Measurements from ENCODE around the gene BANK1.

Gene BANK1

DNA sequence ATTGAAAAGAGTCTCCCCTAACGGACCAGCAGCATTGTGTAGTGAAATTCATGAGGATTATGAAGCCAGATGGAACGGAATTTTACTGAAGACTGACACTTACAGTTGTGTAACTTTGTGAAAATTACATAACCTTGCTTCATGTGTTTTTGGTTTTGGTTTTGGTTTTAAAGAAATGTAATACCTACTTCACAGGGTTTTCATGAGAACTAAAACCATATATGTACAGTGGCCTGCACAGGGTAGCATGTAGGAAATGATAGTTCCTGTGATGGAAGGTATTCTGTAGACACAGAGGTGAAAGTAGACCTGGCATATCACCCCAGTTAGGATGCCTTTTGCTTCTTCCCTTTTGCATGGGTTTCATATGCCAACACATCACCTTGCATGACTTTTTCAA lies 247.0 kb downstream of the BANK1 start:
- DNase-seq: no peak

DNA sequence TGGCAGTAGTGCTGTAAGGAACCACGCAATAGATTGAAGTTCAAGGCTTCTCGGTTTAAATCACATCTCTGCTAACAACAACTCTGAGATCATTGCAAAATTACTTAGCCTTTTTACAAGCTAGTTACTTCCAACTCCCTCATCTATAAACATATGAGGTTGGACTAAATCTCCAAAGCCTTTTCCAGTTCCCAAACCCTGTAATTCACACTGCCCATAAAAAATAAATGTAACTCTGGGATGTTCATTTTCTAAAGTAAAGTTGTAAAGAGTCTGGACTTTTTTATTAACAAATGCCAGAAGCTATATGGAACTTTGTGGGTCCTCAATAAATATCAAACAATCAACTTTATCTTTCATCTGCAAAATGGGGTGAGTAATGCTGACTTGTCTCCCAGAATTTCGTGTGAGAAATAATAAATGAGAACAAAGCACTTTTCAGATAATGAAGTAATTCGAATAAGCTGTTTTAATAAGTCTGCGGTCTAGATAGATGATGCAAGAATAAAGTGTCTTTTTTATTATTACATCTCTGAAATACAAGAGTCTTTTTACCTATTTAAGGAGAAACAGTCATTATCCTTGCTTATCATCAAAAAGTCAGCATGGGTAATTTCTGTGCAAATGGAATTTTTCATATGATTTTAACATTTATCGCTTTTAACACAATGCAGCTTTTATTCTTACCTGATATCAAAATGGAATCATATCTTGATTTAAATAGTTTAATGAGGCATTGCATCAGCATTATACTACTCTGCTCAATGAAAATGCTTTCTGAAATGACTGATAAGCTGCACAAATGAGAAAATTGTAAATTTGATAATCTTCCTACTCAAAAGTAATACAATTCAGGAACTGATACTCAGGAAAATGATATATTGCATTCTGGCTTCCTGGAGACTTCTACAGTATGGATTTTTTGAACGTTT lies 252.6 kb downstream of the BANK1 start:
- no peak for DNase-seq

DNA sequence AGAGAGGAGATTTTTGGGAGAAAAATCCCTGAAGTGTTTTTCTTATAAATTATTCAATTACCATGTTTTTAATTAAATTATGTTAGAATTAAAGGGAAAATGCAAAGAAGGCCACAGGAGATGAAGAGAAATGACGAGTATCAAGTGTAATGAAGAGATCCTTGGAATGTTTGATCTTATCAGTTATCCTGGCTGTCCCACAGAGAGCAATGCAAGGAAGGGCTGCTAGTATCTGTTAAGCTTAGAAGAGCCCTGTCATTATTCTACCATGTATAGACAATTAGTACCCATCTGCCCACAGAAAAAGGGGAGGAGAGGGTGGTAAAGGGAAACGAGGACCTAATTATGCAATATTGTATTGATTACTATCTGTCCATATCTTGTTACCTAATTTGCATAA lies 257.1 kb downstream of the BANK1 start:
- no peak for DNase-seq

DNA sequence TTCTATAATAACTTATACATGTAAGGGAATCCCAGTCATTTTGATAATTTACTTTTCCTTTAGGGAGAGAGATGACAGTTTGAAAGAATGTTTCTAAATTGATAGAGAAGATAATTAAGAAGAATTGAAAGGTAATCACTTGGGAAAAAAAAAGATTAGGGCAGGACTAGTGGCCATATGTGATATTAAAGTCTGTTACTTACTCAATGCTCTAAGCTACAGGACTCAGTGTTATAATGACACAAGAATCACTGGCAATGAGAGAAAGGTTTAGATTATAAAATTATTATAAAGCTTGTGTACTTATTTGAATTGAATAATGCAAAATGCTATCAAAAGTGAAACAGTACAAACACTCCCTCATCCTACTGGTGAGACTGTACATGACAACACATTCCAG lies 265.3 kb downstream of the BANK1 start:
- no peak for DNase-seq

DNA sequence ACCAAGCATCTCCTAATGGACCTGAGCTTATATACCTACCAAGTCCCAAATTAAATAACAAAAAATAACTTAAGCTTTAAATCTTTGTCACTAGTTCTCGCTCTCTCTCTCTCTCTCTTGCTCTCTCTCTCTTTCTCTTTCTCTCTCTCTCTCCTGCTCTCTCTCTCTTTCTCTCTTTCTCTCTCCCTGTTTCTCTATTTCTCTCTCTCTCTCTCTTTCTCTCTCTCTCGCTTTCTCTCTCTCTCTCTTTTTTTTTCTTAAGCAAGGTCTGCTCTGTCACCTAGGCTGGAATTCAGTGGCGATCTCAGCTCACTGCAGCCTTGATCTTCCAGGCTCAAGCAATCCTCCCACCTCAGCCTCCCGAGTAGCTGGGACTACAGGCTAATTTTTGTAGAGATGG lies 266.6 kb downstream of the BANK1 start:
- no peak for DNase-seq

DNA sequence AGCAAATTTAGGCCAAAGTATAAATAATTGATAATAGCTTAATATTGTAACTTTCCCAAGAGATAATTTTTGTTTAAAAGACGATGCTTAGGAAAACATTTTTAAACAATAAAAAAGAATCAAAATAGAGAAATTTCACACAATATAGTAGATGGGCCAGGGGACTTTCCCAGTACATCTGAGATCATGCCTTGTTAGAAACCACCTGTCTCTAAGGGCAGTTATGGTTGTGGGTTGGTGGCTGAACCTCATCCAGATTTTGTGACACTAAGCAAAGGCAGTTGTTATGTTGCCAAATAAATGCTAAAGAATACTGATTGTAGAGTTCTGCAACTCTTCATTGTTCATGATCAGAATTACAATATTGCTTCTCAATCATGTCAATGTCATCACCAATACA lies 270.6 kb downstream of the BANK1 start:
- DNase-seq: no peak

DNA sequence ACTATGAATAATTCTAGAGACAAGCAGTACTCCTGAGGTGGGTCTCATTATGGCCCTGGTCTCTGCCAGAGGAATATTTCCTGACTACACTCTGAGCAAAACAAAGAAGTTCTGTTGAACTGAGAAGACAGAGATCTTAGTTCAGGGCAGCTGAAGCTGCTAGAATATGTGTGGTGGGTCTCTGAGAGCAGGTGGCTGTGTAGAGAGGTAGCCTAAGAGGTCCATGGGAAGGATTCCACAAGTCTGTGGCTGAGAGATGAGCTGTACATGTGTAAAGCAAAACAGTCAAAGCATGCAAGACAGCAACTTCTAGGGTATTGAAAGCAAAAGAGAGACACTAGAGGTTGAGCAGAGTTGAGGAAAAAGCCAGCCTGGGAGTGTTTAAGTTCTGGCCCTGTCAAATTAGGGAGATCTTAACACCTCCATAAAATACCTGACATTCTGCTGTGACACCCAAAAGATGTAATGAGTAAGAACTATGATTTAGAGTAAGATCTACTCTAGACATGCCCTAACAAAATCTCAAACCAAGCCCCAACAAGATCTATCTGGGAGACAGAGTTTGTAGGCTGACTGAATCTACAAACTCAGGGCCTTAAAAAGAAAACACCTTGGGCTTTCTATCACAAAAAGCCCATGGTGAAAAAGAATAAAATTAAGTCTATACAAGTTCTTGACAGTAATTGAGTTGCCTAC lies 274.4 kb downstream of the BANK1 start:
- no peak for DNase-seq

DNA sequence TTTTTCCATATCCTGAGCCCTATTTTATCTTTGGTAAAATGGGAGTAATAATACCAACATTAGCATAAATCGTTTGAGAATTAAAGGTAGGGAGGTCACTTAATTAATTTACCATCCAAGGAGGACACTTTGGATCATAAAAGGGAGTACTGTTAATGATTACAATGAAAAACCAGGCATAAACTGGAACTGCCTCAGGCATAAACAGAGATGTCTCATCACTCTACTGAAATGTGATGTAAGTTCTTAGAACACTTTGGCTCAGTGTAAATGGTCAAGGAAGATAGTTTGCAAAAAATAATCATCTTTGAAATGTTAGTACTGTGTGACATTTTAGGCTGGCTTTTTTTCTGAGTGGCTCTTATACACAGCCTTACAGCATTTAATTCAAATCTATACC lies 286.1 kb downstream of the BANK1 start:
- no peak for DNase-seq

DNA sequence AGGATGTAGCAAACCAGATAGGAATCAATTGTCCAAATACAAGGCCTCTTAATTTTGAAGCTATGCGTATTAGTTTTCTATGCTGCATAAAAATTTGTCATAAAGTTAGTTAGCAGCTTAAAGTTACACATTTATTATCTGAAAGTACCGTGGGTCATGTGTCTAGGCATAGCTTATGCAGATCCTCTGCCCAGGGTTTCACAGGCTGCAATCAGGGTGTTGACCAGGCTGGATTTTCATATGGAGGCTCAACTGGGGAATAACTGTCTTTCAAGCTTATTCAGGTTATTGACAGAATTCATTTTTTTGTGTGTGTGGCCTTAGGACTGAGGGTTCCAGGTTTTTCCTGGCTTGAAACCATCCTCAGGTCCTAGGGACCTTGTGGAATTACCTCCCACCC lies 289.7 kb downstream of the BANK1 start:
- DNase-seq: no peak

DNA sequence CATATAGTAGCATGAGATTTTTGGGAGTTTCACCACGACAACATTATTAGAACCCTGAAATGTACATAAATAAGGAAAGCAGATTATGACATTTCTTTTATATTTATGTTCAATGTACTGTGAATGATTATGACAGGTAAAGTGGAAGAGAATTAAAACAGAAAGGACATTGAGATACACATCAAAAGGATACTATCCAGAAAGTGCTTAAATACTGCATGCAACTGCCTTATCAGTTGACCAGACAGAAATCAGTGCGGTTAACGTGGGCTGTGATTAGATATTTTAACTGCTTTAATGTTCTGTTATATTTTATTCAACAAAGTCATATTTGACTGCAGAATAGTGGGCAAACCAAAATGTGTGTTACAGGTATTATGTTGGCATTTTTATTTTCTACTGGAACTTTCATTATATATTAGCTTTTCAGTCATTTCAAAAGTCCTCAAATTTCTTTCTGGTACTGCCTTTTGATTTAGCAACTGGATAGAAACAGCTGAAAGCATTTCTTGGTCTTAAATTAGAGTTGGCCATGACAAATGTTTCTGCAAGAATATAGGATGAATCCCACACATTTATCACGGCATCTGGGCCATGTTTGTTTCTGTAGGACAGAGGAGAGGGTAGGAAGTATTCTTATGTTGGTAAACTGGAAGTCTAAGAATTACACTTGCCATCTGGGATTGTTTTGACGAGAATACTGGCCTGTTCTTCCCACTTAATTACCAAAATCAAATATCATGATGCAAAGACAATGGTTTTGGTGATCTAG lies 299.5 kb downstream of the BANK1 start:
- no peak for DNase-seq

DNA sequence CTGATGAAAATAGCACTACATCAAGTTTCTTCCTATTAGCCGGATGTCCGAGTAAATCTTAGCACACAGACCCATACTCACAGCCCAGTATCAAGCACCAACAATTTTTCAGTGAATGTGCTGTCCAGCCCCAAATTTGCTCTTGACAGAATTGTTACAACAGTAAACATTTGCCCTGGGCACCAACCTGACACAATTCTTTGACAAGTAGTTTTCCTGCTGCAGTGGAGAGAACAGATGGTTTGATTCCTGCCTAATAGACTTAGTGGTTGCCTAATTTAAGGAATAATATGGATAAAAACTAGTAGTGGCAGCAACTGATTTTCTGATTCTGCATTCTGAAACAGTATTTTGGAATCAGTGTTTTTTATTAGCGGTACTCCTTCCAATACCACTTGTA lies 301.1 kb downstream of the BANK1 start:
- no peak for DNase-seq

DNA sequence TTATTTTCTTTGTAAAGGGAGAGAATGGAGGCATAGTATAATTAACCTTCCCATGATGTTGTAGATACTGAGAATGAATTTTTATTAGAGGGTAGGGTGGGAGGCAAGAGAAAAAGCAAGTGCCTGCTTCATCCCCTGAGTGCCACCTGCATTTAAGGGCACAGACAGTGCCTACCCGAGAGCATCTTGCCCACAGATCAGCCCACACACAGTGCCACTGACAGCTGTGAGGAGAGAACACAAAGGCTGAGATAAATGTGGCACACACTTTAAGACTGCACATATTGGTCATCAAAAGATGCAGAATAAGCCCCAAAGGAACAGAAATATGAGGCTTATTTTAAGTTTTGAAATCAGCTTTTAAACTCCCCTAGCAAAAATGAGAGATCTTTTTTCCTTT lies 304.0 kb downstream of the BANK1 start:
- no peak for DNase-seq

DNA sequence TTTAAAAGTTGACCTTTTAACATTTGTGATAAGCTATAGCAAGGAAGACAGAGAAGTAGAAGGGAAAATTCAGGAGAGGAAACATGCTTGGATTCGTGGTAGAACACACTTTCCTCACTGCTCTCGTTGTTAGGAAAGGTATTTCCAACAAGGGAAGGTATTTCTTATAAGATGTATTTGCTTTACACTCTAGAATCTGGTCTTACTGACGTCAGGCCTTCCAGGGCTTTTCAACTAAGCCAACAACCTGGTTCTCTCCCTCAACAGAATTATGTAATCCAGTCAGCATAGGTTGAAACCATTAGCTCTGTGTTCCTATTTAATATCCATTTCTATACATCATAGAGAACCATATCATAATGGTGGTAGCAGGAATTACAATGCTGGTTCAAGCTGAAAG lies 312.8 kb downstream of the BANK1 start:
- no peak for DNase-seq

DNA sequence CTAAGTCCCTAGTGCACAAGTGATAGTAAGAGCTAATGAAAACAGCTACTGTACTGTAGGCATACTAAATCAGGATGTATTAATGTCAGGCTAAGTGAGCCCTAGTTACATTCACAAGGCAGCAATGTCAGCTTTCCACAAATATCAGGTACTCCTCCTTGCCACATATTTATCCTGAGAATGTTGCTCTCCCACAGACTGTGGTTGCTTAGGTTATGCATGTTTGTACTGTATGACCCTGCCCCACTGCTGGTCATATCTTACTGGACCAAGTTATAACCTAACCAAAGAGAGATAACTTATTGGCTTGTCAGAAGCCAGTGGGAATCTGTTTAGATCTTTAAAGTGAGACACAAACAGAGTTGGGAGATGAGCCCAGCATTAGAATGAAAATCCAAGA lies 313.7 kb downstream of the BANK1 start:
- no peak for DNase-seq

DNA sequence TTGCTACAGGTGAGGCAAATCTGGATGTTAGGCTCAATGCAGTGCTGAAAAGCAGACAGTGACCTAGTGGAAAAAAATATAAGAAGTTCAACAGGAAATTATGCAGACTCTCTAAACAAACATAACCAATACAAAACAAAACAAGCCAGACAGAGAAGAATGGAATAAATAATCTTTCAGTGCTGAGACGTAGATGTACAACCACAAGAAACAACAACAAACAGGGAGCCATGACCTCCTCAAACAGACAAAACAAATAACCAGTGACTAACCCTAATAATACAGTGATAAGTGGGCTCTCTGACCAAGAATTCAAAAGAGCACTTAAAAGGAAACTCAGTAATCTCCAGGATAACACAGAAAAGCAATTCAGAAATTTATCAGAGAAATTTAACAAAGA lies 315.5 kb downstream of the BANK1 start:
- no peak for DNase-seq

DNA sequence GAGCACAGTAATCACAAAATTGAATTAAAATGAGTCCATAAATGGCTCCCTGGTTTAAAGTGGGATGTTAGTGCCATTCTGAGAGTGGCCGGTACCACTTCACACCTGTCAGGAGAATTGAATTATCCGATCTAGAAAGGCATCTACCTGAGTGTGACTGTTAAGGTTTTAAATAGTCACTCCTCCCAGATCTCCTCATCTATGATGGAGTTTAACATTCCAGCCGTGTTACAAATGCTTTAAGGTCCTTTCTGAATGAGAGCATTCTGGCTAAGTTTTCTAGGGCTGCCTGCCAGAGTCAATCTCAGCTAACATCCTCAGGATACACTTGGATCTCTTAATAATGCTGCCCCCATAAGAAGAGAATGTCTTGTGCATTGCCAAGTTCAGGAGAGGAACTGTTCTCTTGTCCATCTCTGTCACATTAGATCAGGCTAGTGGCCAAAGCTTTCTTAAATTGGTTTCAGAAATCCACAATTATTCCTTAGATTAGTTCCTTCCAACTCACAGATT lies 323.6 kb downstream of the BANK1 start:
- no peak for DNase-seq

DNA sequence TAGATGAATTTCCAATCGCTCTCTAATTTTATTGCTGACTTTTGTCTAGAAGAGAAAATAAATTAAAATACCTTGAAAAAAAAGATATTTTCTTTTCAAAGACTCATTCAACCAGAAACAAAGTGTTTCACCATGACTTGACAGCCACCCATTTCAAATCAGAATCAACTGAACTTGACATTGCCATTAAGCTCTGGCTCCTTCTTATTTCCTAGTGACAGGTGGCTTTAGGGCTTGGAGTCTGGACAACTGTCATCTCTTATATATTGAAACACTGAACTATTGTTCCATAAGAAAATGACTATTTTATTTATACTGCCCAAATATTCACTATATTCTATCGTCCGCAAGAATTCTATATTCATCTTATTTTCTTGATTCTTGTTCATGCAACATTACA lies 325.6 kb downstream of the BANK1 start:
- no peak for DNase-seq

DNA sequence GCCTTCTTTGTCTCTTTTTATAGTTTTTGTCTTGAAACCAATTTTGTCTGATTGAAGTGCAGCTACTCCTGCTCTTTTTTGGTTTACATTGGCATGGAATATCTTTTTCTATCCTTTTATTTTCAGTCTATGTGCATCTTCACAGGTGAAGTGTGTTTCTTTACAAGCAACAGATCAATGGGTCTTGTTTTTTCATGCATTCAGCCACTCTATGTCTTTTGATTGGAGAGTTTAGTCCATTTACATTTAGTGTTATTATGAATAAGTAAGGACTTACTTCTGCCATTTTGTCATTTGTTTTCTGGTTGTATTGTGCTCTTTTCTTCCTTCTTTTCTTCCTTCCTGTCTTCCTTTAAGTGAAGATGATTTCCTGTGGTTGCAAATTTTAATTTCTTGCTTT lies 330.3 kb downstream of the BANK1 start:
- no peak for DNase-seq

Measured in activated CD8-positive, alpha-beta memory T cell treated with anti-CD3 and anti-CD28 coated beads, Interleukin-2, amount 50 U/mL, for 4 hours (primary cell).